Measurements from ENCODE around the gene FBXO42.

FBXO42 gene

DNA sequence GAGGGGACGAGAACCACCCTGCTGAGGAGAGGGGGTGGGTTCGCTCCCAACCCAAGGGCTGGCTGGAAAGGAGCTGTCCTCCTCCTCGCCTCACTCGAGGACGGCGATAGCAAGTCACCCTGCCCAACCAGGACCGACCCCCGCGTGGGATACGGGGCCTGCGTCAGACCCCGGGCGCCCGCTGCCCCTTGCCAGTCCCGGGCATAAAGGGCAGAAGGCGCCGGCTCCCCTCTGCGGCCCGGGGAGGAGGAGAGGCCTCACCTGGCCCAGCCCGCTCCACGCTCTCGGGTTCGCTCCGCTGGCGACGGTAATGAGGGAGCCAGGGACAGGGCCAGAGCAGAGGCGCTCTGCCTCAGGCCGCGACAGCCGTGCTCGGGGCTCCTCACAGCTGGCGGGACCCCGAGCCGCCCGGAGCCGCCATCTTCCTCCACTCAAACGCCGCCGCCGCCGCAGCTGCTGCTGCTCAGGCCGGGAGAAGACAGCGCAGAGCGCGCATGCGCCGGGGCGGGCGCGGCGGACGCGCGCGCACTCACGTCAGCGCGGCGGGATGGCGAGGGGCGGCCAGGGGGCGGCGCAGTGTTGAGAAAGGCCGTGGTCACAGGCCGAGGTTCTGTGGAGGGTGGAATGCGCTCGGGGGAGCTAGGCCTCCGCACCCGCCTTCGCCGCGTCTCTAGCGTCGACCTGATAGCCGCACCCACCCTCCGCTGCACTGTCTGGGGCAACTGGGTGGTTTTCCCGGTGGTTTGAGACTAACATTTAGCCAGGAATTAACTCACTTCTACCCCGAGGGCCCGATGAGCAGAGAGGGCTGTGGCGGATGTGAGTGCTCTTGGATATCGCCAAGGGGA lies at the start of gene FBXO42:
FBXO42 (minus strand) TSS at position 487 of the 848 bp plus-strand sequence. CDS start 37,062 bp downstream, outside the sequence.
- peak; percentile 29 for DNase-seq

DNA sequence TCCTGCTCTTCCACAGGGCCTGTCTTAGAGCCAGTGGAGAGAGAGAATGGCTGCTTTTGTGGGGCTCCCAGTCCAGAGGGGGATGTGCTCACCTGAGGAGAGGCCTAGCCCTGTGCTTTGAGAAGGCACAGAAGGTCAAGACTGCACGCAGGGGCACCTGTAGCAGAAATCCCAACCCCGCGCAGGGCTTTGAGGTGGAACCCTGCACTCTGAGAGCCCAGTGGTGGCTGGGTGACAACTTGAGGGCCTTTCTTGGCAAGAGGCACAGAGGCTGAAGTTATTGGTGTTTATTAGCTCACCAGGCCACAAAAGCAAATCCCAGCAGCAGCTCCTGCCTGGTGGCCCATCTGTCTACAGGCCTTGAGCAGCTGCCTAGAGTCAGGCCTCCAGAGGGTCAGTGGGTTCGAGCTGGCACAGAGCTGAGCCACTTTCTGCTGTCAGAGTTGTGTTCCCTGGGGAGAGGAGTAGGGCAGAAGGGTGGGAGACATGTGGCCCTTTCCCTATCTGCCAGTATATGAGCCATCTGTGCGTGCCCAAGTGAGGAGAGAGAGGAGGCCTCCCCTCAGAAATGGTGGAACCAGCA lies 46.2 kb upstream of the FBXO42 start:
- DNase-seq, result no peak

DNA sequence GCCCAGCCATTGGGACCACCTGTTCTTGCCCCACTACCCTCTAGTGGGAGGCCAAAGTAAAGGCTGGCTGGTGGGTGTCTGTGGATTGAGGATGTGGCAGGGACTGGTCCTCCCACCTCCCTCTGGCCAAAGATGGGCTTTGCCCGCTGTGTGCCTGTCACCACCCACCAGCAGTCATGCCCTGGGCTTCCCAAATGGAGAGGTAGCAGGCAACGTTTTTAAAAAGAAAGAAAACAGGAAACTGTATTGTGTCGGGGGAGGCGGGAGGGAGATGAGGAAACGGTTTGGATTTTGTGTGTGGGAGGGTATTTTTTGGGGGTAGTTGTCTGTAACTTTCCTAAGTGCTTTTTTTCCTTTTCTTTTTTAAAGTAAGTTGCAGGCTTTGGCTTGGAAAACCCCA lies 44.8 kb upstream of the FBXO42 start:
- DNase-seq, result no peak

DNA sequence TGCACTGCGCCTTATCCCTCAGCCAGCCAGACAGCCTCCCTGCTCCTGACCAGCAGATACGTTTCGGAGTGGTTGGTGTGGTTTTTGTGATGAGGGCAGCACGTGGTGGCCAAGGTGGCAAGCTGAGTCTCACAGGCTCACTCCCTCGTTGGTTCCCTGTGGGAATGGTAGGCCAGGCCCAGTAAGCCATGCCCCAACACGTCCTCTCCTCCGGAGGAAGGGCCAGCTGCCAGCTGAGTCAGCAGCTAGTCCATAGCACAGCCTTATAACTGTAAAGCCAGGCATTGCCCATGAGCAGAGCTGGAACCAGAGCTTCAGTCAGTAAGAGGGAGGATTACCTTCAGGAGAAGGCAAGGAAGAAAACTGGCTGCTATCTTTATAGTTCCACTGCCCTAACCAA lies 44.3 kb upstream of the FBXO42 start:
- DNase-seq, result no peak

DNA sequence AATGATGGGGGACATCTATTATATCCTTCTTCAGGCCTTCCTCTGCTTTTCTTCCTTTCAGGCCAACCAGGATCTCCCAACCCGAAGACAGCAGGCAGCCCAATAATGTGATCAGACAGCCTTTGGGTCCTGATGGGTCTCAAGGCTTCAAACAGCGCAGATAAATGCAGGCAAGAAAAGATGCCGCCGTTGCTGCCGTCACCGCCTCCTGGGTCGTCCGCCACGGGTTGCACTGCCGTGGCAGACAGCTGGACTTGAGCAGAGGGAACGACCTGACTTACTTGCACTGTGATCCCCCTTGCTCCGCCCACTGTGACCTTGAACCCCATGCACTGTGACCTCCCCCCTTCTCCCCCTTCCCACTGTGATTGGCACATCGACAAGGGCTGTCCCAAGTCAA lies 42.7 kb upstream of the FBXO42 start:
- DNase-seq, result no peak

DNA sequence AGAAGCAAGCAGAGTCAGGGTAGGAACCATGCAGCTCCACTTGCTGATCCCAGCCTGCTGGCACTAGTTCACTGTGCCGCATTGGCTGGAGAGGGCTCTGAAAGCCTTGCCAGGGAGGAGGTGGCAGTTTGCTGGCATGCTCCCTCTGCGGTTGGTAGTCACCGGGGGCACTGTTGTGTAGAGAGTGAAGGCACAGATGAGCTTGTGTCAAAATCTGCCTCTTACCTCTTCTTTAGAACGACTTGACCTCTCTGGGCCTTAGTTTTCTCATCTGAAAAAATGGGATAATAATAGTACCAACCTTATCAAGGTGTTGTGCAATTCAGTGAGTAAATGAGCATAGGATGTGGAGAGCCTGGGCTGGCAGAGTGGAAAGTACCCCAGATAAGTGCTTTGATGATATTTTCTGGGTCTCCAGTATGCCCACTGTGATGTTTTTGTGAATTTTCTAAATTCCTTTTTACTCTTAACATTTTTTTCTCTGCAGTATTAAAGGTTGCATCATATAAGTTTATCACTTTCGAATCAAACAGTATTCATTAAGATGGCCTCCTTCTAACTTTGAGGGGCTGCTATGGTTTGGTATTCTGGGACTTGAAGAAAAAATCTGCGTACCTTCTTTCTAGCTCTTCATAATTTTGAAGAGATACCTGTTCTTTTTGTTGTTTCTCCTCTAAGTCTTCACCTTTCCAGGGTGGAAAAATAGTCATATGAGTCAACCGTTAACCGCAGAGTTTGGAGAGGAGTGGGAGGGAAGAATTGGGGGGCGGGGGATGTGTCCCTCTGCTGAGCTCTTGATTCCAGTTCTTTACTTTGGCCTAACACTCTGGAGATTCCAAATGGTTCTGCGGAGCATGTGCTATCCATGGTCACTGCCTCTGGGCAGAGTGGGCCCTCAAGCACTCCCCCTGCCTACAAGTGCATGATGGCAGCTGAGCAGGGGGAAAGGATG lies 41.6 kb upstream of the FBXO42 start:
- DNase-seq, result no peak

DNA sequence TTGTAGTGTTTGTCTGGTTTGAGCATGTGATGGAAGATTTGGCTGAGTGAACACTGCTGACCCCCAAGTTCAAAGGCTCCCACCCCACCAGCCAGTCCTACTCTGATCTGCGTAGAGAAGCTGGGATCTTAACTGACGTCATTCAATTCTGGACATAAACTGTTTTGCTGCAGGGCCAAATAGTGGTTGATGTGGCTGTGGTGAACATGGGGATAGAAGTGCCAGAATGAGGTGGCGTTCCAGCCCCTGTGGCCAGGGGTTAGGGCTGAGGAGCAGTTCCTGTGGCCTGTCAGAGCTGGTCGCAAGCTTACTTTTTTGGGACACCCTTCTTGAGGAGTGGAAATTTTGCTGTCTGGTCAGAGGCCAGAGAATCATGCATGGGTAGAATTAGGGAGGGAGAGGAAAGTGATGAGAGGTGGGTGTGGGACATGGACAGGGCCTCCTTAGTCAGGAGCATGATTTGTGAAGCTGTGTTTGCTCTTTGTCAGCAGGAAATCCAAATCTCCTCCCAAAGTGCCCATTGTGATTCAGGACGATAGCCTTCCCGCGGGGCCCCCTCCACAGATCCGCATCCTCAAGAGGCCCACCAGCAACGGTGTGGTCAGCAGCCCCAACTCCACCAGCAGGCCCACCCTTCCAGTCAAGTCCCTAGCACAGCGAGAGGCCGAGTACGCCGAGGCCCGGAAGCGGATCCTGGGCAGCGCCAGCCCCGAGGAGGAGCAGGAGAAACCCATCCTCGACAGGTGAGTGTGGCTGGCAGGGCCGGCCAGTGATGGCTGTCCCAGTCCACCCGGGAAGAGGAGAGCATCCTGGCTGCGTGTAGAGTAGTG lies 40.7 kb upstream of the FBXO42 start:
- DNase-seq, result no peak

DNA sequence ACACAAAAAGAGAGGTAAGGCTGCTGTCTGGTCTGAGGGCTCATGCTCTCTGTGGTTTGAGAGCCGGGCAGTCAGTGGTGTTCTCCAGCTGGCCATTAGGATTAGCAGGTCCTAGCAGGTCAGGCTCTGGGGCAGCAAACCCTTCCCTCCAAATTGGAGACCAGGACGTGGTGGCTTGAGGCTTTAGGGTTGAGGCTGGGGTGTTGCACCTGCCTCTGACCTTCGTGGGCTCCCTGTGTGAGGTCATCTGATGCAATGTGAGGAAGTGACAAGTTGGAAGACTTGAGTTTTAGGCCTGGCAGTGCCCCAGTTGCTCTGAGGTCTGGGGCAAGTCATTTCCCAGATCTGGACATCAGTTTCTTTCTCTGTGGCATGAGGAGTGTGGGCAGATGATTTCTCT lies 39.1 kb upstream of the FBXO42 start:
- DNase-seq, result no peak

DNA sequence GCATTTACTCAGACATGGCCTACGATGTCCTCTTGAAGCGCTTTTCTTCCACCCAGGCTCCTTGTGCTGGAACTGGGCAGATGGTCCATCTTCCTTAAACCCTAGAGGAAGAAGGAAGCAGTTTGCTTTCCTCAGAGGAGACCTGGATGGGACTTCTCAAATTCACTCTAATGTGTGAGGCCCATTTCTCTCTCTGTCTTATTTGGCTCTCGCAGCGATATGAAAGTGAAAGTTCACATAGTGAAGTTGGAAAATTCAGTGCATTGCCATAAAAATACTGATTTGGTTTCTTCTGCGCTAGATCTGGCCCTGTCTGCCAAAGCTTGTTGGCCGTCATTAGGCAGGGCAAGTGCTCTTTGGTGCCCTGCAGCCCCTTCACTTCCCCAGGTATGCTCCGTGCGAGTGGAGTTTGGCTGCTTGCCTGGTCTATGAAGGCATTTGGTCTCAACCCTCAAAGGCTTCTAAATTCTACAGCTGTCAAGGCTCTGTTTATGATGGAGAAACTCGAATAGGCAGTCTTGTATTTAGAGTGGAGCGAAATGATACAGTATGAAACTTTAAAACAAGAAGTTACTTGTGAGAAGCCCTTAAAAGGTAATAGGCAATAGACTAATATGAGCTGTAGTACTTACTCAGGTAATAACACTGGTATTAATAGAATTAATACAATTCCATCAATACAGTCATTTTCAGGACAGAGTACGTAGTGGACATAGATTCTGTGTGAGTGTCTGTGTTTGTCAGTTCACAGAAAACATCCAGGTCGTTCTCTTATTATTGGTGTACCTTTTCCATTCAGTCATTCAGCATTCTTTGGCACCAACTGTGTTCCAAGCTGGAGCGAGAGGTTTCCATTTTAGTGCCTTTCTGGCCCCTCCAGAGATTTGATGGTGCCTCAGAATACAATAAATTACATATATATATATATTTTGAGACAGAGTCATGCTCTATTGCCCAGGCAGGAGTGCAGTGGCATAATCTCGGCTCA lies 35.2 kb upstream of the FBXO42 start:
- DNase-seq, result no peak

DNA sequence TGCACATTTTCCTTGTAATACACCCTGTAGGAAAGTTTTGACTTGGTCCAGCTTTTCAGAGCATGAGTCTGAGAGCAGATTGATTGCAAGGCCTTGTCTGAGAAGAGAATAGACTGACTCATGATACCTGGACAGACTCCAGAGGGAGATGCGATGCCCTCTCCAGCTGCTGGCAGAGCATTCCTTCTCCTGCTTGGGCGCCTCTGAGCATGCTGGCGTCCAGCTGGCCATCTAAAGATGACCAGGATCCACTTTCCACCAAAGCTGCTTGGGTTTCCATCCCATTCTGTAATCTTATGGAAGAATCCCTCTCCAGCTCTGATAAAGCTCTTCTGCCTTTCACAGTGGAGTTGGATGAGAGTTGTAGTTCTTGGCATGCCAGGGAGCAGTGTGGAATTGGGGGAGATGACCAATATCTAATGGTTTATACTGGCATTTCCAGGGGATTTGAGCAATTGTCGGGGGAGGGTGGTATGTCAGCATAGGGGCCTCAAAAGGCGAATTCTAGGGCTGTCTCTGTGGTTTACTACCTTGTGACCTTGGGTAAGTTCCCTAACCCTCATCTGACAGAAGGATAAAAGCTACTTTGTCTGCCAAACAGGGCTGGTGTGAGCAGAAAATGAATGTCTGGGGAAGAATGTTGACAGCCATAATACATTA lies 34.3 kb upstream of the FBXO42 start:
- DNase-seq, result no peak

DNA sequence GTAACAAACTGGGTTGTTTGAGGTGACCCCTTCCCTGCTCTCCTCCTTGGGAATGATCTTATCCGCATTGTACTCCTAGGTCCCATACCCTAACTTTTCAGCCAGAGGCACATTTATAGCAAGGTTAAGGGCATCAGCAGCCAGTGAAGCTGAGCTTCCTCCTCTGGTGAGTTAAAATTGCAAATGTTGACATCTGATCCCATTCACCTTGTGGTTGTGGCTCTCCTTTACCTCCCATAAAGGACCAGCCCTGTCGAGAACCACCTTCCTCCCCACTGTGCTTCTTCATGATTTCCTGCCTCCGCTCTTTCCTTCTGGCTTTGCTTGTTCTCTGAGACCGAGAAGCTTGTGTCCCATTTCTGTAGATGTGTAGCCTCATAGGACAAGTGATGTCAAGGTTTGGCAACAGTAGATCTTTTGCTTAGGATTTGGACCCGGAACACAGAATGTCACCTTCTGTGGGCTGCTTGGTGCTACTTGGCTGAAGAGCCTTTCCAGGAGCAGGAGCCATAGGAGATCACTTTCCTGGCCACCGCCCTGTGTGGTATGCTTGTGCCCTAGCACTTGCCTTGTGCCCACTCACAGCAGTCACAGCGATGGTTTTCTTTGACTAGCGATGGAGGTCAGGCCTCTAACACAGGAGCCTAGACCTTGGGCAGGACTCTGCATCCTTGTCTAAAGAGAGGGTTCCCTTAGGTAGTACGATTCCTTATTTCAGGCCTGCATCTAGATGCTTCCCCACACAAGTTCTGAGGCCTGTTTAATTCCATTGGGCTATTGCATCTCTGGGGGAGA lies 33.6 kb upstream of the FBXO42 start:
- no peak for DNase-seq

DNA sequence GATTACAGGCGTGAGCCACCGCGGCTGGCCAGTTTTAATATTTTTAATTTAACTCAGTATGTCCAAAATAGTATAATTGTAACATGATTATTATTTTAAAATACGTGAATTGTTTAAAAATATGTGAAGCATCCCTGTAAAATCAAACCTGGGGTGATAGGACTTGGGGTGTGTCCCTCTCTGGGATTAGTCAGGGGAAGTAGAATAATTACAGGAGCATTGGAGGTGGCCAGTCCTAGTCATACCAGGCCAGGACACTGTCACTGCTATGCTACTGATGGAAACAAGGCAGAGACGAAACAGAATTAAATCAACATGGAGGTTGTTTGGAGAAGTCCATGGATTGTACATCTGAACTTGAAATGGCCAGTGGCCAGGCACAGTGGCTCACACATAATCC lies 31.6 kb upstream of the FBXO42 start:
- DNase-seq, result no peak

DNA sequence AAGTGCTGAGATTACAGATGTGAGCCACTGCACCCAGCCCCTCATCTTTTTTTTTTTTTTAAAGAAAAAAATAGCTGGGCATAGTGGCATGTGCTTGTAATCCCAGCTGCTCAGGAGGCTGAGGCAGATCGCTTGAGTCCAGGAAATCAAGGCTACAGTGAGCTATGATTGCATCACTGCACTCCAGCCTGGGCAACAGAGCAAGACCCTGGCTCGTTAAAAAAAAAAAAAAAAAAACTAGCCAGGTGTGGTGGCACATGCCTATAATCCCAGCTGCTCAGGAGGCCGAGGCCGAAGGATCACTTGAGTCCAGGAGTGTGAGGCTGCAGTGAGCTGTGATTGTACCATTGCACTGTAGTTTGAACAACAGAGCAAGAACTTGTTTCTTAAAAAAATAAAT lies 28.6 kb upstream of the FBXO42 start:
- DNase-seq, result no peak

DNA sequence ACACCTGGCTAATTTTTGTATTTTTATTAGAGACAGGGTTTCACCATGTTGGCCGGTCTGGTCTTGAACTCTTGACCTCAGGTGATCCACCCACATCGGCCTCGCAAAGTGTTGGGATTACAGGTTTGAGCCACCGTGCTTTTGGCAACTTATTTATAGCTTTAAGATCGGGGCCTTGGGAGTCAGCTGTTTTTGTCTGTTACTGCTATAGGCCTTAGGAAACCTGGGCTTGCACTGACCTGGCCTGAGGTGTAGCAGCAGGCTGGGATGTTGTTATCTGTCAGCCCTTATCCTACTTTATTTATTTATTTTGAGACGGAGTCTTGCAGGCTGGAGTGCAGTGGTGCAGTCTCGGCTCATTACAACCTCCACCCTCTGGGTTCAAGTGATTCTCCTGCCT lies 26.2 kb upstream of the FBXO42 start:
- no peak for DNase-seq

DNA sequence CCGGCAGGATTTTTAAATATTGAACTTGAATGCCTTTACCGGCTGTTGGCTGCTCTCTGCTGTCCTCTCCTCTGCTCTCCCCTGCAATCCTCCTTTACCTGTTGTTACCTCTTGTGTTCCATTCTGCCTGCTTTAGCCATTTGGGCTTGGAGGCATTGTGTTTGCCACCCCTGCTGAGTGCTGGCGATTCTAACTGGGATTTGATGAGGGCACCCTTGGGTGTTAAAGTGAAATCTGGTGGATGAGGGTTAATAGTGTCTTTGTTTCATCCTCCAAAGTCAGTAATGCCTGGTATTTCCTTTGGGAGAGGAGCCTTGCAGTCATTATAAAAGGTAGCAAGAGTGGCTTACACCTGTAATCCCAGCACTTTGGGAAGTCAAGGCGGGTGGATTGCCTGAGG lies 24.7 kb upstream of the FBXO42 start:
- no peak for DNase-seq

DNA sequence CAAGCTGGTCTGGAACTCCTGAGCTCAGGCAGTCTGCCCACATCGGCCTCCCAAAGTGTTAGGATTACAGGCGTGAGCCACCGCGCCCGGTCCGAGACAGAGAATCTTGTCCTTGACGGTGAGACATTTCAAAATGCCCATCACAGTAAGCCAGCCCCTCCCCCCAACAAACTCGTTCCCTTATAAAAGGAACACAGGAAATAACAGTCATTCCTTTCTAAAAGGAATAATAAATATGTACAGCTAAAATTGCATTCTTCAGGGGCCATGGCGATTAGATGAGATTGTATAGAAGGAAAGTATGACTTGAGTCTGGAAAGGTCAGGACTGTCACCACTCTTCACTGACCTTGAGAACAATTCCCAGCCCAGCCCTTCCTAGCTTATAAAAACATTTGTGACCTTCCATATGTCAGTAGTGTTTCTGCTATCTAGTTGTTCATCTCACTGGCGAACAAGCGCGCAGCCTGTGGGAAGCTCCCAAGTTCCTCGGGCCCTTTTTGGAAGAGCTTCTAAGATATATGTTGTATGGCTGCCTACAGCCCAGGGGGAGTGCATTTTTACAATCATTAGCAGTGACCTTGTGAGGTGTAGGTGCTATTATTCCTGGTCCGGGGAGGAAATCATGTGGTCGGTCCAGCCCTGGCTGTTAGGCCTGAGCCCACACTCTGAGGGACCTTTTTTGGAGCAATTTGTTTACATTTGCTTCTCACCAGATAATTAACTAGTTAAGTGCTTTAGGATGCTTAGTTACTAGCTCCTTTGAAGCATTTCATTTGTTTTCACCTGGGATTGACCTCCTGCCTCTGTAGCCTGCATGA lies 23.5 kb upstream of the FBXO42 start:
- DNase-seq, result no peak

DNA sequence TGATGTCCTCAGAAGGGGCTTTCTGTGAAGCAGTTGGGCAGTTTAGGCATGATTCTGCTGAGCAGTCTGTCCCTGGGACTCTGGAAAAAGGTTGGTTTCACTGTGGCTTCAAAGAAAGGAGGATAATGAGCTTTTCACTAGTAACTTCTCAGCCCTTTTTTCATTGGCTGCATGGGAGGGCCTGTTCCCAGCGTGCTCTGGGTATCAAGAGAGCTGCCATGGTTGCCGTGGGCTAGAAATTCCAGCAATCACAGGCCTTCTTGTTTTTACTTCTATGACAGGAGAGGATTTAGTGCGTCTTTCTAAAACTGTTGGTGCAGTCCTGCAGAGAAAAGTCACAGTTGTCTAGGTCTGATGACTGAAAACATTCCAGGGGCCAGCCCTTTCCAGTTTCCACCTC lies 22.0 kb upstream of the FBXO42 start:
- DNase-seq, result no peak

DNA sequence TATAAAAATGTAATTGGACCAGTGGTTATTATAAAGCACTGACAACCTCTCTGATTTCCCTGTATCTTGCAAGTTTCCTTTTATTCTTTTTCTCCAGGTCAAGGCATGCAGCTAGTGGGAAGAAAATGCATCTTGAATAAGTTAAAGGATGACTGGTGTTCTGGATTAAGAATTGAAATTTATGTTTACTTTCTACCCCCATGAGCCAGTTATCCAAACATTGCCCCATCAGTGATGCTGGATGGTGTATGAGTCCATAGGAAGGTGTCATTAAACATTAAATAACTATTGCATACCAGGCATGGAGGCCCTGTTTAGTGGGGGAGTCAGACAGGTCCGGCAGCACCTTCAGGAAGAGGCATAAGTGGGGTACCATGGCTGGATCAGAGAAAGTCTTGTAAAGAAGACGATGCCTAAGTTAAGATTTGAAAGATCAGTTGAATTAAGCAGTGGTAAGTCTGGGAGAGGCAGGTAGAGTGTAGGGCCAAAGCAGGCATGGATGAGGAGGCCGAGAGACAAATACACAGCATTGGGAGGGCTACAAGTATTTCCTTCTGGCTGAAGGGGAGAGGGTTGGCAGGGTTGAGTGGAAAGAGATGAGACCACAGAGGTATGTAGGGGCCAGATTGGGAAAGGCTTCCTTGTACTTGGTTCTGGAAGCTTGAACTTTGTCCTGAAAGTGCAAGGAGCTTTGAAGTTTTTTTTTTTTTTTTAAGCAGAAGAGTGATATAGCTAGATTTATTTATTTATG lies 20.4 kb upstream of the FBXO42 start:
- no peak for DNase-seq

Data from cortex of kidney (tissue), 1 donor.